Spleen (tissue), 7 donors: ENCODE data around the gene KLHL30.

Experiments
- POLR2A ChIP-seq, 3 donors: fragments of 450-650 bp; IDR thresholded peaks; one replicate each; pipeline ENCODE4 v1.5.1; 2017; ENCODE audit warnings: antibody characterized with exemption in 3 of 3, mild to moderate bottlenecking in 1 of 3
- POLR2AphosphoS5 ChIP-seq, 3 donors: sonication (generic); formaldehyde crosslinking; IDR thresholded peaks; one replicate each; pipeline ENCODE4 v1.5.1; 2017; ENCODE audit warnings: antibody characterized with exemption in 3 of 3
- TF ChIP-seq, protein P1 (sequence below), 11 experiments: fragments of 200-600 bp in 7 of 11; fragments of 450-650 bp in 4 of 11; sonication (generic) in 4 of 11; IDR thresholded peaks in 8 of 11; conservative IDR thresholded peaks in 3 of 11; 1 replicate in 7 of 11; 2 replicates in 4 of 11; pipeline versions ENCODE4 v1.4.0 to v1.8.0; 2016 to 2021; ENCODE audit warnings: antibody characterized with exemption in 11 of 11, inconsistent platforms in 4 of 11, mild to moderate bottlenecking in 1 of 11
- donor health status: DM: no; HTN: no; CAD: no; lungs with moderate emphysema.
- donor health status: DM: no; HTN: no; CAD: no.
- donor health status: DM: no; HTN: no; CAD: no.

DNA sequence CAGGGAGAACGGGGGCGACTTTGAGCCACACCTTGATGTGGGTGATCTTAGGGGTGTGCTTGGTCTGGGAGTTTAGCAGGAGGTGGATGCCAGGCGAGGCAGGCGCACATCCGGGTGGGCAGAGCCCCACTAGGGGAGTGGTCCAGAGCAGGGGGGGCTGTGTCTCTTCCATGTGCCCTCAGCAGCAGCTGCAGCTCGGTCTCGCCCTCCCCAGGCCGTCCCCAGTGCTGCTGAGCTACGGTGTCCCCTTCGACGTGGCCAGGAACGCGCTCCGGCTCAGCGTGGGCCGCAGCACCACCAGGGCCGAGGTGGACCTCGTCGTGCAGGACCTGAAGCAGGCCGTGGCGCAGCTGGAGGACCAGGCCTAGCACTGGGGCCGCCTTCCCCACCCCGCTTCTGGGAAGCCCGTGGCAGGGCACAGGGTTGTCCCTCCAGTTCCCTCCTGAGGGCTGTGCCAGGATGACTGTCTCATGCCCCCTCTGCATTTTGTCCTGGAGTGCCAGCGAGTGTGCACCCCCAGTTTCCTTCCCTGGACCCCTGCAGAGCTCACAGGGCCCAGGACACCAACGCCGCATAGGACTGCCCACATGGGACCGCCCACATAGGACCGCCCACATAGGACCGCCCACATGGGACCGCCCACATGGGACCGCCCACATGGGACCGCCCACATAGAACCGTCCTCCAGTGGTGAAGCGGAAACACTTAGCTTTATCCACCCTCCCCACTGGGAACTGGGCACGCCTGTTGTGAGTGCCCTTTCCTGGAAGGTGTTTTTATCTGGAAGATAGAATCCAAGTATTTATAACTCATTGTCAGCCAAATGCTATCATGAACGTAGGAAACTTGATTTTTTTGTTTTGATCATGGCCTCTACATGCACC lies 40.2 kb upstream of the KLHL30 start:
- TF ChIP-seq POLR2AphosphoS5 (IDR thresholded peaks at IDR 0.05), result peak in 2 of 3 donors; percentile 35 to 48
- TF ChIP-seq, protein P1, sequence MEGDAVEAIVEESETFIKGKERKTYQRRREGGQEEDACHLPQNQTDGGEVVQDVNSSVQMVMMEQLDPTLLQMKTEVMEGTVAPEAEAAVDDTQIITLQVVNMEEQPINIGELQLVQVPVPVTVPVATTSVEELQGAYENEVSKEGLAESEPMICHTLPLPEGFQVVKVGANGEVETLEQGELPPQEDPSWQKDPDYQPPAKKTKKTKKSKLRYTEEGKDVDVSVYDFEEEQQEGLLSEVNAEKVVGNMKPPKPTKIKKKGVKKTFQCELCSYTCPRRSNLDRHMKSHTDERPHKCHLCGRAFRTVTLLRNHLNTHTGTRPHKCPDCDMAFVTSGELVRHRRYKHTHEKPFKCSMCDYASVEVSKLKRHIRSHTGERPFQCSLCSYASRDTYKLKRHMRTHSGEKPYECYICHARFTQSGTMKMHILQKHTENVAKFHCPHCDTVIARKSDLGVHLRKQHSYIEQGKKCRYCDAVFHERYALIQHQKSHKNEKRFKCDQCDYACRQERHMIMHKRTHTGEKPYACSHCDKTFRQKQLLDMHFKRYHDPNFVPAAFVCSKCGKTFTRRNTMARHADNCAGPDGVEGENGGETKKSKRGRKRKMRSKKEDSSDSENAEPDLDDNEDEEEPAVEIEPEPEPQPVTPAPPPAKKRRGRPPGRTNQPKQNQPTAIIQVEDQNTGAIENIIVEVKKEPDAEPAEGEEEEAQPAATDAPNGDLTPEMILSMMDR (IDR thresholded peaks at IDR 0.05 in 8 of 11, conservative IDR thresholded peaks at IDR 0.05 in 3 of 11), result no peak
- no peak for TF ChIP-seq POLR2A (IDR thresholded peaks at IDR 0.05)
